ENCODE measurements around the gene AGA.

Gene AGA

DNA sequence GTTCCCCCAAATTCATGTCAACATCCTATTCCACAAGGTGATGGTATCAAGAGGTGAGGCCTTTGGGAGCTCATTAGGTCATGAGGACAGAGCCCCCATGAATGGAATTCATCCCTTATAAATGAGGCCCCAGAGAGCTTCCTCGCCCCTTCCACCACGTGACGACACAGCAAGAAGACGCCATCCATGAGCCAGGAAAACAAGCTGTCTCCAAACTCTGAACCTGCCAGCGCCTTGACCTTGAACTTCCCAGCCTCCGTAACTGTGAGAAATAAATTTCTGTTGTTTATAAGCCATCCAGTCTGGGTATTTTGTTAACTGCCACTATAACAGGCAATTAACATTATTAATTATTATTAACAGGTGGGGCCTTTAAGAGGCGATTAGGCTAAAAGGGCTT, 5.8 kb downstream of the AGA start:
- no peaks in the 10 kb centered on the region for H3K79me2 ChIP-seq (ENCODE audit: insufficient read depth, low read depth)
- no peaks in the 10 kb centered on the region for H3K36me3 ChIP-seq (ENCODE audit: insufficient read depth)
- H2AFZ ChIP-seq (ENCODE audit: low read depth): no peak overlapping the region
- no peak overlapping the region for H3K9ac ChIP-seq
- TF ChIP-seq, protein P1, sequence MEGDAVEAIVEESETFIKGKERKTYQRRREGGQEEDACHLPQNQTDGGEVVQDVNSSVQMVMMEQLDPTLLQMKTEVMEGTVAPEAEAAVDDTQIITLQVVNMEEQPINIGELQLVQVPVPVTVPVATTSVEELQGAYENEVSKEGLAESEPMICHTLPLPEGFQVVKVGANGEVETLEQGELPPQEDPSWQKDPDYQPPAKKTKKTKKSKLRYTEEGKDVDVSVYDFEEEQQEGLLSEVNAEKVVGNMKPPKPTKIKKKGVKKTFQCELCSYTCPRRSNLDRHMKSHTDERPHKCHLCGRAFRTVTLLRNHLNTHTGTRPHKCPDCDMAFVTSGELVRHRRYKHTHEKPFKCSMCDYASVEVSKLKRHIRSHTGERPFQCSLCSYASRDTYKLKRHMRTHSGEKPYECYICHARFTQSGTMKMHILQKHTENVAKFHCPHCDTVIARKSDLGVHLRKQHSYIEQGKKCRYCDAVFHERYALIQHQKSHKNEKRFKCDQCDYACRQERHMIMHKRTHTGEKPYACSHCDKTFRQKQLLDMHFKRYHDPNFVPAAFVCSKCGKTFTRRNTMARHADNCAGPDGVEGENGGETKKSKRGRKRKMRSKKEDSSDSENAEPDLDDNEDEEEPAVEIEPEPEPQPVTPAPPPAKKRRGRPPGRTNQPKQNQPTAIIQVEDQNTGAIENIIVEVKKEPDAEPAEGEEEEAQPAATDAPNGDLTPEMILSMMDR (conservative IDR thresholded peaks at IDR 0.05; ENCODE audit: low read depth, low read length): no peak
- H3K4me3 ChIP-seq (IDR thresholded peaks at IDR 0.05; ENCODE audit: insufficient read depth, low read depth, low read length): no peak overlapping the region
- peaks cover 15% of the 10 kb centered on the region for H3K4me1 ChIP-seq (ENCODE audit: low read depth, poor library complexity, severe bottlenecking)
- H3K27ac ChIP-seq: no peak overlapping the region
- H4K20me1 ChIP-seq (ENCODE audit: insufficient read depth): no peaks in the 10 kb centered on the region
- no peaks in the 10 kb centered on the region for H3K27me3 ChIP-seq (ENCODE audit: insufficient read depth, low read depth)
- H3K4me2 ChIP-seq: no peak overlapping the region

DNA sequence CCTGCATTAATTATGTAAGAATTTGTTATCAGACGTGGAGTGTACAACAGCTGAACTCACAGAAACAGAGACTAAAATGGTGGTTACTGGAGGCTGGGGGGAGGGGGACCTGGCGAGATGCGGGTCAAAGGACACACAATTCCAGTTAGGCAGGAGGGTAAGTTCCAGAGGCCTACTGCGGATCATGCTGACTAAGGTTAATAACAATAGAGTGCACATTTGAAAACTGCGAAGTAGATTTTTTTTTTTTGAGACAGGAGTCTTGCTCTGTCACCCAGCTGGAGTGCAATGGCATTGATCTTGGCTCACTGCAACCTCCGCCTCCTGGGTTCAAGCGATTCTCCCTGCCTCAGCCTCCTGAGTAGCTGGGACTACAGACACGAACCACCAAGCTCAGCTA, 7.6 kb downstream of the AGA start:
- TF ChIP-seq, protein P1 (conservative IDR thresholded peaks at IDR 0.05; ENCODE audit: low read depth, low read length): no peak
- Histone ChIP-seq H2AFZ (ENCODE audit: low read depth) (no peak overlapping the region), H3K79me2 (ENCODE audit: insufficient read depth, low read depth) (no peaks in the 10 kb centered on the region), H3K27me3 (ENCODE audit: insufficient read depth, low read depth) (no peaks in the 10 kb centered on the region), H3K4me3 (IDR thresholded peaks at IDR 0.05; ENCODE audit: insufficient read depth, low read depth, low read length) (no peak overlapping the region), H3K27ac (no peak overlapping the region), H3K36me3 (ENCODE audit: insufficient read depth) (no peaks in the 10 kb centered on the region), H4K20me1 (ENCODE audit: insufficient read depth) (no peaks in the 10 kb centered on the region), H3K9ac (no peak overlapping the region), H3K4me1 (ENCODE audit: low read depth, poor library complexity, severe bottlenecking) (peaks cover 3% of the 10 kb centered on the region), H3K4me2 (no peak overlapping the region)

DNA sequence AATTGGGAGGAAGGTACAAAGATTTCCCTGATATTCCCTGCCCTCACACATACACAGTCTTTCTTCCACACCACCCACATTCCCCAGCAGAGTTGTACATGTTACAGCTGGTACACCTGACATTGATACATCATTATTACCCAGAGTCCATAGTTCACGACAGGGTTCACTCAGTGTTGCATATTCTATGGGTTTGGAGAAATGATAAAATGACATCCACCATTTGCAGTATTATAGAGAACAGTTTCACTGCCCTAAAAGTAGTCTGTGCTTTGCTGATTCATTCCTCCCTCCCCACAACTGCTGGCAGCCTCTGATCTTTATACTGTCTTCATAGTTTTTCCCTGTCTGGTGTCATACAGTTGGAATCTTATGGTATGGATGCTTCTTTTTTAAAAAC, 15.0 kb downstream of the AGA start:
- H3K9ac ChIP-seq: no peak overlapping the region
- TF ChIP-seq, protein P1 (conservative IDR thresholded peaks at IDR 0.05; ENCODE audit: low read depth, low read length): no peak
- H3K4me1 ChIP-seq (ENCODE audit: low read depth, poor library complexity, severe bottlenecking): no peaks in the 10 kb centered on the region
- H3K36me3 ChIP-seq (ENCODE audit: insufficient read depth): no peaks in the 10 kb centered on the region
- no peaks in the 10 kb centered on the region for H3K27me3 ChIP-seq (ENCODE audit: insufficient read depth, low read depth)
- H3K79me2 ChIP-seq (ENCODE audit: insufficient read depth, low read depth): no peaks in the 10 kb centered on the region
- H3K4me3 ChIP-seq (IDR thresholded peaks at IDR 0.05; ENCODE audit: insufficient read depth, low read depth, low read length): no peak overlapping the region
- no peak overlapping the region for H2AFZ ChIP-seq (ENCODE audit: low read depth)
- H4K20me1 ChIP-seq (ENCODE audit: insufficient read depth): no peaks in the 10 kb centered on the region
- H3K27ac ChIP-seq: no peak overlapping the region
- no peak overlapping the region for H3K4me2 ChIP-seq

DNA sequence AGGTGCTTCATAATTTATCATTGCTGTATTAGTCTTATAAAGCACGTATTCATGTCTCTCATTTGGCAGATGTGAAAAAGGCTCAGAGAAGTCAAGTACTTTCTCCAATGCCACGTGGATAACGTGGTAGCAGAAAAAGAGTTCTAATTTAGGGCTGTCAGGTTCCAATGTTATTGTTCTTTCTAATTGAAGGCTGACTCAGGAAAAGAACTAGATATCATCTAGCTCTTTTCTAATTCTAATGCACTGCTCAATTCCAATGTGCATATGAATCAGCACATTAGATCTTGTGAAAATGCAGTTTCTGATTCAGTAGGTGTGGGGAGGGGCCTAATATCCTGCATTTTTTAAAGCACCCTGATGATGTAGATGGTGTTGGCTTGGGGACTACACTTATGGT, 22.8 kb downstream of the AGA start:
- Histone ChIP-seq H2AFZ (ENCODE audit: low read depth) (no peak overlapping the region), H3K4me3 (IDR thresholded peaks at IDR 0.05; ENCODE audit: insufficient read depth, low read depth, low read length) (no peak overlapping the region), H3K27me3 (ENCODE audit: insufficient read depth, low read depth) (no peaks in the 10 kb centered on the region), H3K36me3 (ENCODE audit: insufficient read depth) (no peaks in the 10 kb centered on the region), H3K79me2 (ENCODE audit: insufficient read depth, low read depth) (no peaks in the 10 kb centered on the region), H3K4me1 (ENCODE audit: low read depth, poor library complexity, severe bottlenecking) (no peaks in the 10 kb centered on the region), H3K4me2 (no peak overlapping the region), H4K20me1 (ENCODE audit: insufficient read depth) (no peaks in the 10 kb centered on the region), H3K9ac (no peak overlapping the region), H3K27ac (no peak overlapping the region)
- TF ChIP-seq, protein P1 (conservative IDR thresholded peaks at IDR 0.05; ENCODE audit: low read depth, low read length): no peak

All from KMS-11 (cell line).